C4-2B (cell line): ENCODE data around the gene FGF8.

ENCODE experiments used
- ZFX ChIP-seq: fragments of 450-650 bp; IDR thresholded peaks from 2 replicates; pipeline ENCODE4 v1.6.1; 2017
- TF ChIP-seq, protein P1 (sequence below): fragments of 450-650 bp; conservative IDR thresholded peaks from 2 replicates; pipeline ENCODE4 v1.5.1; 2017; ENCODE audit warnings: mild to moderate bottlenecking

- TF ChIP-seq, protein P1, sequence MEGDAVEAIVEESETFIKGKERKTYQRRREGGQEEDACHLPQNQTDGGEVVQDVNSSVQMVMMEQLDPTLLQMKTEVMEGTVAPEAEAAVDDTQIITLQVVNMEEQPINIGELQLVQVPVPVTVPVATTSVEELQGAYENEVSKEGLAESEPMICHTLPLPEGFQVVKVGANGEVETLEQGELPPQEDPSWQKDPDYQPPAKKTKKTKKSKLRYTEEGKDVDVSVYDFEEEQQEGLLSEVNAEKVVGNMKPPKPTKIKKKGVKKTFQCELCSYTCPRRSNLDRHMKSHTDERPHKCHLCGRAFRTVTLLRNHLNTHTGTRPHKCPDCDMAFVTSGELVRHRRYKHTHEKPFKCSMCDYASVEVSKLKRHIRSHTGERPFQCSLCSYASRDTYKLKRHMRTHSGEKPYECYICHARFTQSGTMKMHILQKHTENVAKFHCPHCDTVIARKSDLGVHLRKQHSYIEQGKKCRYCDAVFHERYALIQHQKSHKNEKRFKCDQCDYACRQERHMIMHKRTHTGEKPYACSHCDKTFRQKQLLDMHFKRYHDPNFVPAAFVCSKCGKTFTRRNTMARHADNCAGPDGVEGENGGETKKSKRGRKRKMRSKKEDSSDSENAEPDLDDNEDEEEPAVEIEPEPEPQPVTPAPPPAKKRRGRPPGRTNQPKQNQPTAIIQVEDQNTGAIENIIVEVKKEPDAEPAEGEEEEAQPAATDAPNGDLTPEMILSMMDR, result no peak
- TF ChIP-seq ZFX, result no peak
These were observed 52.7 kb downstream of the FGF8 start for GRCh38 chr10:101723176-101723575.
